HG03565 (cell line): ENCODE measurements around the gene SUN5.

Experiments used
- ATAC-seq: cut with Tn5 transposase; IDR thresholded peaks from one replicate; pipeline ENCODE4 v1.9.1; 2021; ENCODE audit warnings: mild to moderate bottlenecking, moderate library complexity; ENCODE audit not compliant: unreplicated experiment

The SUN5 gene

GRCh38 chr20:33026779-33027759, 22.8 kb upstream of the SUN5 start:
- ATAC-seq = no peak

- no peak for ATAC-seq
These were observed 22.0 kb upstream of the SUN5 start for GRCh38 chr20:33026072-33026778.

GRCh38 chr20:33025318-33025876, 21.2 kb upstream of the SUN5 start:
- ATAC-seq = no peak

- no peak for ATAC-seq
These were observed 20.5 kb upstream of the SUN5 start for GRCh38 chr20:33024609-33025317.

GRCh38 chr20:33024243-33024560, 20.0 kb upstream of the SUN5 start:
- ATAC-seq = no peak

GRCh38 chr20:33023439-33024242, 19.4 kb upstream of the SUN5 start:
- ATAC-seq = no peak

- no peak for ATAC-seq
These were observed 18.6 kb upstream of the SUN5 start for GRCh38 chr20:33022694-33023438.

GRCh38 chr20:33022289-33022688, 18.1 kb upstream of the SUN5 start:
- ATAC-seq = no peak

- ATAC-seq = no peak
These were observed 17.6 kb upstream of the SUN5 start for GRCh38 chr20:33021879-33022278.

GRCh38 chr20:33020278-33021161, 16.3 kb upstream of the SUN5 start:
- ATAC-seq = no peak

GRCh38 chr20:33019465-33020277, 15.4 kb upstream of the SUN5 start:
- no peak for ATAC-seq

GRCh38 chr20:33018169-33018931, 14.1 kb upstream of the SUN5 start:
- no peak for ATAC-seq

- ATAC-seq = no peak
These were observed 13.3 kb upstream of the SUN5 start for GRCh38 chr20:33017542-33017941.

- ATAC-seq = no peak
These were observed 12.4 kb upstream of the SUN5 start for GRCh38 chr20:33016581-33017109.

- ATAC-seq = no peak
These were observed 11.7 kb upstream of the SUN5 start for GRCh38 chr20:33015700-33016580.

- ATAC-seq = no peak
These were observed 10.9 kb upstream of the SUN5 start for GRCh38 chr20:33015114-33015484.
